Spleen (tissue), 11 donors: ENCODE data around the gene MREG. TPM values are rescaled to one million over a fixed set of nuclear protein-coding genes. Genes with fewer than 3 reads are reported as not detected.

Source experiments
- DNase-seq: peaks from one replicate; pipeline ENCODE4 v3.0.0-alpha.2; 2020
- H3K27ac ChIP-seq, 8 donors: fragments of 200-600 bp; sonication (generic) in 7 of 8; 1 replicate in 4 of 8; 2 replicates in 4 of 8; pipeline versions ENCODE4 v1.5.0 to v1.8.0; 2016 to 2021; ENCODE audit warnings: inconsistent platforms in 4 of 8, mild to moderate bottlenecking in 4 of 8, moderate library complexity in 1 of 8
- H3K27me3 ChIP-seq, 7 donors: fragments of 200-600 bp; sonication (generic) in 6 of 7; replicated peaks in 1 of 7; 1 replicate in 4 of 7; 2 replicates in 3 of 7; pipeline versions ENCODE4 v1.5.0 to v1.8.0; 2016 to 2021; ENCODE audit warnings: inconsistent platforms in 3 of 7, mild to moderate bottlenecking in 1 of 7
- H3K36me3 ChIP-seq, 6 donors: fragments of 200-600 bp; sonication (generic) in 5 of 6; 1 replicate in 4 of 6; 2 replicates in 2 of 6; pipeline versions ENCODE4 v1.5.0 to v1.8.0; 2016 to 2021; ENCODE audit warnings: inconsistent platforms in 2 of 6
- H3K4me1 ChIP-seq, 6 donors: fragments of 200-600 bp; sonication (generic) in 5 of 6; 1 replicate in 3 of 6; 2 replicates in 3 of 6; pipeline versions ENCODE4 v1.5.0 to v1.8.0; 2016 to 2021; ENCODE audit warnings: inconsistent platforms in 3 of 6
- H3K4me3 ChIP-seq, 8 donors: fragments of 200-600 bp; sonication (generic) in 7 of 8; 1 replicate in 4 of 8; 2 replicates in 4 of 8; pipeline versions ENCODE4 v1.5.0 to v1.8.0; 2016 to 2021; ENCODE audit warnings: inconsistent platforms in 4 of 8, mild to moderate bottlenecking in 4 of 8, moderate library complexity in 2 of 8
- H3K9me3 ChIP-seq, 8 donors: fragments of 200-600 bp; sonication (generic) in 7 of 8; 1 replicate in 4 of 8; 2 replicates in 4 of 8; pipeline versions ENCODE4 v1.5.0 to v1.8.0; 2016 to 2021; ENCODE audit warnings: inconsistent platforms in 4 of 8
- CTCF ChIP-seq, 11 experiments: fragments of 200-600 bp in 7 of 11; fragments of 450-650 bp in 4 of 11; sonication (generic) in 4 of 11; IDR thresholded peaks in 8 of 11; conservative IDR thresholded peaks in 3 of 11; 1 replicate in 7 of 11; 2 replicates in 4 of 11; pipeline versions ENCODE4 v1.4.0 to v1.8.0; 2016 to 2021; ENCODE audit warnings: antibody characterized with exemption in 11 of 11, inconsistent platforms in 4 of 11, mild to moderate bottlenecking in 1 of 11
- POLR2A ChIP-seq, 3 donors: fragments of 450-650 bp; IDR thresholded peaks; one replicate each; pipeline ENCODE4 v1.5.1; 2017; ENCODE audit warnings: antibody characterized with exemption in 3 of 3, mild to moderate bottlenecking in 1 of 3
- POLR2AphosphoS5 ChIP-seq, 3 donors: sonication (generic); formaldehyde crosslinking; IDR thresholded peaks; one replicate each; pipeline ENCODE4 v1.5.1; 2017; ENCODE audit warnings: antibody characterized with exemption in 3 of 3
- WGBS, 5 donors: extraction: QIAGEN DNeasy Blood & Tissue Kit in 3 of 5; methylation state at CpG; one replicate each; pipeline versions ENCODE4 v1.1.5 to v1.1.7; 2013 to 2018; 5-methylcytosine and 5-hydroxymethylcytosine counted together
- intact Hi-C: fragments of 100-400 bp; cut with DNase I; formaldehyde crosslinking; loops from one replicate; pipeline ENCODE4 v1.15.0; 2023; ENCODE audit warnings: low total_unique reads
- polyA plus RNA-seq, 3 donors: library from polyadenylated mRNA; stranded (reverse); fragments of 200-250 nt; gene quantifications; one replicate each; pipeline ENCODE4 v1.2.1, GENCODE V29; 2013
- total RNA-seq, 7 donors: library from RNA; depleted of rRNA in 3 of 7; stranded (reverse); fragments of >200 nt in 3 of 7; fragmentation: NEBNext Ultra II Directional in 4 of 7; extraction: Animal tissue kit (Norgen Biotek cat#: 25700) in 4 of 7; gene quantifications; one replicate each; pipeline versions ENCODE4 v1.1.0 to v1.2.1, GENCODE V29; 2016 to 2021
- donor health status: healthy with polysubstance abuse.
- donor health status: DM: no; HTN: no; CAD: no; lungs with moderate emphysema.
- donor health status: DM: no; HTN: no; CAD: no.
- donor health status: Bipolar disorder and iron deficiency.
- donor health status: healthy.
- donor health status: DM: no; HTN: no; CAD: no.
- donor health status: DM: yes; HTN: yes; CAD: no.

Gene MREG
- total and polyA plus RNA-seq, 10 donors = 4.5 to 8.3 (median 6.6) TPM

GRCh38 chr2:216031960-216032689 is 18.8 kb upstream of the MREG start:
- intact Hi-C loops = loop anchor here (10.0 kb wide), 1 partner anchor 633 kb away; no protein-coding TSS in a partner anchor
- TF ChIP-seq POLR2AphosphoS5 (IDR thresholded peaks at IDR 0.05) = no peak
- TF ChIP-seq CTCF (IDR thresholded peaks at IDR 0.05 in 8 of 11, conservative IDR thresholded peaks at IDR 0.05 in 3 of 11) = no peak
- no peak for TF ChIP-seq POLR2A (IDR thresholded peaks at IDR 0.05)
- no peaks in the 10 kb centered on the region for H3K9me3 ChIP-seq
- H3K27ac ChIP-seq = no peak overlapping the region
- H3K36me3 ChIP-seq = peaks cover 0 to 57% (median 2%) of the 10 kb centered on the region in 6 donors
- no peaks in the 10 kb centered on the region for H3K27me3 ChIP-seq
- DNase-seq = no peak
- 84 to 90% (median 85%) methylated on average over 1 of the region's 1 CpG for WGBS, 5 donors
- no peak overlapping the region for H3K4me3 ChIP-seq
- H3K4me1 ChIP-seq = peaks cover 0 to 19% (median 6%) of the 10 kb centered on the region in 6 donors

GRCh38 chr2:216030216-216030615 is 16.9 kb upstream of the MREG start:
- Histone ChIP-seq H3K27me3 (no peaks in the 10 kb centered on the region), H3K4me1 (peaks cover 0 to 19% (median 6%) of the 10 kb centered on the region in 6 donors), H3K27ac (no peak overlapping the region), H3K9me3 (no peaks in the 10 kb centered on the region), H3K4me3 (no peak overlapping the region), H3K36me3 (peaks cover 0 to 38% (median 2%) of the 10 kb centered on the region in 6 donors)
- no peak for TF ChIP-seq CTCF (IDR thresholded peaks at IDR 0.05 in 8 of 11, conservative IDR thresholded peaks at IDR 0.05 in 3 of 11)
- no peak for DNase-seq
- intact Hi-C loops = loop anchor here (10.0 kb wide), 1 partner anchor 635 kb away; no protein-coding TSS in a partner anchor
- WGBS, 5 donors = 83 to 99% (median 90%) methylated on average over 3 of the region's 3 CpGs

GRCh38 chr2:216029416-216030129 is 16.2 kb upstream of the MREG start:
- H3K4me1 ChIP-seq = peaks cover 0 to 19% (median 6%) of the 10 kb centered on the region in 6 donors
- peaks cover 0 to 33% (median 2%) of the 10 kb centered on the region in 6 donors for H3K36me3 ChIP-seq
- H3K9me3 ChIP-seq = no peaks in the 10 kb centered on the region
- intact Hi-C loops = loop anchor here (10.0 kb wide), 1 partner anchor 635 kb away; no protein-coding TSS in a partner anchor
- no peaks in the 10 kb centered on the region for H3K27me3 ChIP-seq
- no peak for TF ChIP-seq POLR2A (IDR thresholded peaks at IDR 0.05)
- TF ChIP-seq CTCF (IDR thresholded peaks at IDR 0.05 in 8 of 11, conservative IDR thresholded peaks at IDR 0.05 in 3 of 11) = no peak
- no peak for TF ChIP-seq POLR2AphosphoS5 (IDR thresholded peaks at IDR 0.05)
- no peak for DNase-seq
- 85 to 93% (median 92%) methylated on average over 7 of the region's 7 CpGs for WGBS, 5 donors
- no peak overlapping the region for H3K27ac ChIP-seq
- H3K4me3 ChIP-seq = no peak overlapping the region

DNA sequence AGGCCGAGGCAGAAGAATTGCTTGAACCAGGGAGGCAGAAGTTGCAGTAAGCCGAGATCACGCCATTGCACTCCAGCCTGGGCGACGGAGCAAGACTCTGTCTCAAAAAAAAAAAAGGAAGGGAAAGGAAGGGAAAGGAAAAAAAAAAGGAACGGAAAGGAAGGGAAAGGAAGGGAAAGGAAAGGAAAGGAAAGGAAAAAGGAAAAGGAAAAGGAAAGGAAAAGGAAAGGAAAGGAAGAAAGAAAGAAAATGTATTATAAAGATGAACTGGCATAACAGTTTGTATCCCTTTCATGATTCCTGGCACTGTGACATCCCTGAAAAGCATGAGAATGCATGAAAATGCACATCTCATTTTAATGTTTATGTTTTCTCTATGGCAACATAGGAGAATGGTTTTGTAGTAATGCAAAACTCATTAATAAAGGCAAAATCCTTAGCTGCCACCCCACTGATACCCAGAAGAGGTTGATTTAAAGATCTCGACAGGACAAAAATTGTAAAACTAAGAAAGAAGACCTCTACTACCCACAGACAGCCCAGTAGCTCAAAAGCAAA is 11.5 kb upstream of the MREG start:
- Histone ChIP-seq H3K4me1 (no peaks in the 10 kb centered on the region), H3K9me3 (no peaks in the 10 kb centered on the region), H3K36me3 (peaks cover 0 to 35% (median 0%) of the 10 kb centered on the region in 6 donors), H3K27ac (no peak overlapping the region), H3K4me3 (no peak overlapping the region), H3K27me3 (no peaks in the 10 kb centered on the region)
- TF ChIP-seq CTCF (IDR thresholded peaks at IDR 0.05 in 8 of 11, conservative IDR thresholded peaks at IDR 0.05 in 3 of 11) (no peak), POLR2A (IDR thresholded peaks at IDR 0.05) (no peak), POLR2AphosphoS5 (IDR thresholded peaks at IDR 0.05) (no peak)
- WGBS, 5 donors = 89 to 96% (median 93%) methylated on average over 7 of the region's 7 CpGs
- DNase-seq = no peak
- intact Hi-C loops = no loop called here
